Measurements from ENCODE around the gene LUZP2.
"Not testable (repeated sequence)": the region's sequence is repeated elsewhere in the genome, so short reads cannot be mapped to it uniquely, and the experiment has no call there.

LUZP2 gene

DNA sequence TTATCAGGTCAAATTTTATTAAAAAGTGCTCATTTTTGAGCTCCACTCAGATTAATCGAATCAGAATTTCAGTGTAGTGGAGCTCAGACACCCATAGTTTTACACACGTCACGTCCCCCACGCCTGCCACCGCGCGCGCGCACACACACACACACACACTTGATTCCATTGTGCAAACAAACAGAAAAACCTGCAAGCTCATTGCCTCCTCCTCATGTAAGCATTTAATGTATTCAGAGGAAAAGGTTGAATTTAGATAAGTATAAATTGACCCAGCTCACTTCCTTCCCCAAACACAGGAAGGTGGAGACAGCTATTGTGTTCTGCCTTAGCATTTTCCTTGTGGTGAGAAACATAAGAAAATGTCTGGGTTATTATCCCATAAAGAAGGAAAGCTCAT, 336.7 kb downstream of the LUZP2 start:
- no peak for DNase-seq

DNA sequence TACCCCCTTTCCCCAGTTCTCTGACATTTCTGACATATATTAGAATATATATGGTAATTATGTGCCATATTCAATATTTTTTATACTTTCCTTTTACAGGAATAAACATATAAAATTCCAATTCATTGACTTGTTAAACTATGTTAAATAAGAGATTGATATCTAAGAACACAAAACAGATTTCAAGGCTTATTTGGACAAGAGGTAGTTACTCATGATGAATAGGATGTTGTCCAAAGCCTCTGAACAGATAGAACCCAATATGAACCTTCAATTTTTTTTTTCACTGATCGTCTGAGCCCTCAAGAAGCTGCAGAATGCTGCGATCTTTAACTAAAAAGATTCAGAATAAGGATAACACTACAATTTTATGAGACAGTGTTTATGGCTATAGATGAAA, 340.3 kb downstream of the LUZP2 start:
- no peak for DNase-seq

DNA sequence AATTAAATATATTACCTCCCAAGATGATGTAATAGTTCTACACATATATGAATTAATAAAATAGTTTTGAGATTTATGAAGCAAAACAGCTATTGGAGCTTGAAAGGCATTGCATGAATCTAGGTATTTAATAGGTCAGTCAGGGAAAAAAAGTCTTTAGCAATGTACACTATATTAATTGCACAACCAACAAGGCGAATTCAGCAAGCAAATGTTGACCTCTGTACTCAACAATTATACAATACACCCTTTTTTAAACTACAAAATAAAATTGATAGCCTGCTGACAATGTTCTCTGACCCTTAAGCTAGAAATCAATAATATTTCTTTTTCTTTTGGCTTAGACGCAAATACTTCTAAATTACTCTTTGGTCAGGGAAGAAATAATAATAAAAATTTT, 345.5 kb downstream of the LUZP2 start:
- no peak for DNase-seq

DNA sequence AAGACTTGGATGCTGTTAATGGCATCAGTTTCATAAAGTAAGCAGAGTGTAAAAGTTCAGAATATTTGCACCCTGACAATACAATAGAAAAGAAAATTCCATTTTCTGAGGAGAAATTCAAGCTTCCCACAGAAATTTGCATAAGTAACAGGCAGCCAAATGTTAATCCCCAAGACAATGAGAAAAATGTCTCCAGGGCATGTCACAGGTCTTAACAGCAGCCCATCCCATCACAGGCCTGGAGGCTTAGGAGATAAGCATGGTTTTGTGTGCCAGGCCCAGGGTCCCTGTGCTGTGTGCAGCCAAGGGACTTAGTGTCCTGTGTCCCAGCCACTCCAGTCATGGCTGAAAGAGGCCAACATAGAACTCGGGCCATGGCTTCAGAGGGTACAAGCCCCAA, 347.6 kb downstream of the LUZP2 start:
- DNase-seq = no peak

DNA sequence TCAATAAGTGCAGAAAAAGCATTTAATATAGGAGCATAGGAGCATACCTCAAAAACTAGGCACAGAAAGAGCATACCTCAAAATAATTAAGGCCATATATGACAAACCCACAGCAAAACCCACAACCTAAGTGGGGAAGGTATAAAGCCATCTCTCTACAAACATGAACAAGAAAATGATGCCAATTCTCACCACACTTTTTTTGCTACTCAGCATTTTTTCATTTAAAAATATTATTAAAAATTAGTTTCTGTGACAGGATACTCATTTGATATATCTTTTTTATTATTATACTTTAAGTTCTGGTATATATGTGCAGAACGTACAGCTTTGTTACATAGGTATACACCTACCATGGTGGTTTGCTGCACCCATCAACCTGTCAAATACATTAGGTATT, 352.0 kb downstream of the LUZP2 start:
- no peak for DNase-seq

DNA sequence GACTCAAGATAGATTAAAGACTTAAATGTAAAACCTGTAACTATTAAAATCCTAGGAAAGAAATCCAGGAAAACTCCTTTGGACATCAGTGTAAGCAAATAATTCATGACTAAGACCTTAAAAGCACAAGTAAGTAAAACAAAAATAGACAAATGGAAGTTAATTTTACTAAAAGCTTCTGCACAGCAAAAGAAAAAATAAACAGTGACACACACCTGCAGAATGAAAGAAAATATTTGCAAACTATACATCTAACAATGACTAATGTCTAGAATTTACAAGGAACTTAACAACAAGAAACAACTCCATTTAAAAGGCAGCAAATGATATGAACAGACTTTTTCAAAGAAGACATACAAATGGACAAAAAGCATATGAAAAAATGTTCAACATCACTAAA, 359.1 kb downstream of the LUZP2 start:
- DNase-seq = no peak

DNA sequence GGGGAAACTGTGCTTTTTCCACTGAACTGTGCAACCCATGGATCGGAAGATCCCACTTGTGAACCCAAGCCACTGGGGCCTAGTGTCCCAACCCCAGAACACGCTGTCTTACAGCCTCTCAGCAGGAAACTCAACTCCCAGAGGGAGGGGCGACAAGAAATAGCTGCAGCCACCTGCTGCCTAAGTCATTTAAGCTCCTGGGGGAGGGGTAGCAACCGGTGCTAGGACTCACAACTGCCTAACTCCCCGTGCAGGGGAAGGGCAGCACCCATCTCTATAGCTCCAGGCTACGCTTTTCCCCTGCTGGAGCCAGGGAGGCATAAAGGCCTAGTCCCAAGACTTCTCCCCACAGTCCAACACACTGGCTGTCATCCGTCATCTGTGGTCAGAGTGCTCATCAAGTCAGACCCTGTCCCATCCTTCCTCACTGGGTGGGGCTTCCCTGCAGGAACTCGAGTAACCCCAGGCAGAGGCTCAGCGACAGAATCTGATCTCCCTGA, 363.0 kb downstream of the LUZP2 start:
- DNase-seq = no peak

DNA sequence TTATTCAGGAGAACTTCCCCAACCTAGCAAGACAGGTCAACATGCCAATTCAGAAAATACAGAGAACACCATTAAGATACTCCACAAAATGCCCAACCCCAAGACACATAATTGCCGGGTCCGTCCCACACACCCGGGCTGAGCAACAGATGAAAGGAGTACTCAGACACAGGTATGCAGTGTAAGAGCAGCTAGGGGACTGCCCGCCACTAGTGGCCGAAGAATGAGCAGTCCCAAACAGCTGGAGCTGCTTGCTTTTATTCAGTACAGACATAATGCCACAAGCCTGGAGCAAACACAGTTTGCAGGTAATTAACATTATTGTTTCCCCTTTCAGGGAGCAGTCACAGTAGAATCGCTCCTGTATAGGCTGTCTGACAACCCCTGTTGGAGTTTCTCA, 364.6 kb downstream of the LUZP2 start:
- DNase-seq = no peak

DNA sequence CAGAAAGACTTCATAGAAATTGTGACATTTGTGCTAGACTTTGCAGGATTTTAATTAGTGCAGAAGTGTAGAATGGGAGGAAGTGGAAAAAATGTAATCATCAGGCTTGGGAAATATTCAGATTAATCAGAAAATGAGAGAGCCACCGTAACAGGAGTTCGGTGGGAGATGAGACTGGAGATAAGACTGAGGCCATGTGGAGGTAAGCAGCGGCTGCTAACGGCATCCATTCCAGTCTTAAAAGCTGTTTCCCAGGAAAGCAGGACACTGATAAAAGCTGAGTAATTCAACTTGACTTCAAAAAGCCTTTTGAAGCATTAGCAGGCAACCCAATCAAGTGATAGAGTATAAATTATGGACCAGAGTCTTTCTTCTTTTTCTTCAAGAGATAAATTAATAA, 369.9 kb downstream of the LUZP2 start:
- no peak for DNase-seq

DNA sequence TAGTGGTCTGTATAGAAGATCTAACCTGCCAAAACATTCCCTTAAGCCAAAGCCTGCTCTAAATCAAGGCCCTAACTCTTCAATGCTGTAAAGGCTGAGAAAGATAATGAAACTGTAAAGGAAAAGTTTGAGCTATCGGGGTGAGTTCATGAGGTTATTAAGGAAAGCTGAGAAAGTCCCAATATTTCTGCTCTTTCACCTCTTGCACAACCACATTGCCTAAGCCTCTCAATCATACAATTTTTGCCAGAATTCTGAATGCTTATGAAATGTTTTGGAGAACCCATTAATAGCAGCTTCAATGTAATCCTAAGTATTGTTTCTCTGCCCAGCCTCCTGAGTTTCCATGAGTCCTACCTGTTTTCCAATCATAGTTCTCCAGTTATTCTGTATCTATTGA, 373.2 kb downstream of the LUZP2 start:
- no peak for DNase-seq

DNA sequence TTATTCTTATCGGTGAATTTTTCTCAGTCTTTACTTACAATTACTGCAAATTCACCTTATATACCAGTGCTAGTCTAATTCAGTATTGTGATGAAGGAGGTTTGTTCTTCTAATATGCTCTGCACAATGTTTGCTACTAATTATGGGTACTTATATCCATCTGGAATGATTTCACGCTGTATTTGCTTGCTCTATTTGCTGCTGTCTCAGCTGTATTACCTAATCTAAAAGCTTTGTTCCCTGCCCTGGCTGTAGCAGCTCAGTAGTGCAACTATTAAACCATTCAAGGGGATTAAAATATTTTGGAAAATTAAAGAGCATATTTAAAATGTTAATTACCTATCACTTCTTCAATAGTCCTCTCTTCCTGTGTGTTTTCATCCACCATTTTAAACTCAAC, 375.3 kb downstream of the LUZP2 start:
- no peak for DNase-seq

DNA sequence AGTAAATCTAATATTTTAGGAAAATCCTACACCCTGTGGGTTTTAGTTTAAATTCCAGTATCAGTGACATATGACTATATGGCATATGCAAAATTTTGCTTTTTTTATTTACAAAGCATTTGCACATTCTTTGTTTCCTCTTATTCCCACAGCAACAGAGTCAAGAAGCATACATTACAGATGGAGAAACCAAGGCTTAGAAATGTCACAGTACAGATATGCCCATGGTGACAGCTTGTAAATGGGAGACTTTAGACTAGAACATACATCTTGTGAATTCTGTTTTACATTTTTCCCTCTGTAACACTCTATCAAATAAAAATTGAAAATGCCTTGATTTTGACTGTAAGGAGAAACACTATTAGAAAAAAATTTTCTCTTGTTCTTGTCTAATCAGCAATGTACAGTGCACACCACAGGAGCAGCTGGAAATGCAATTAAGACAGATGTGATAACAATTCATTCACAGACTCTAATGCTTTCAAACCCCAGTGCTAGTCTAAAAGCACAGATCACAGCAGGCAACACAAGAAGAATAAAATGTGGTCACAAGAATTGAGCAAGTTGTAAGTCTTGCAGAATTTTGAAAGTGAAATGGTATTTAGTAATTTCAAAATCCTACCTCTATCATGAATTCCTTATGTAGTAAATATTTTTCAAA, 375.9 kb downstream of the LUZP2 start:
- no peak for DNase-seq

DNA sequence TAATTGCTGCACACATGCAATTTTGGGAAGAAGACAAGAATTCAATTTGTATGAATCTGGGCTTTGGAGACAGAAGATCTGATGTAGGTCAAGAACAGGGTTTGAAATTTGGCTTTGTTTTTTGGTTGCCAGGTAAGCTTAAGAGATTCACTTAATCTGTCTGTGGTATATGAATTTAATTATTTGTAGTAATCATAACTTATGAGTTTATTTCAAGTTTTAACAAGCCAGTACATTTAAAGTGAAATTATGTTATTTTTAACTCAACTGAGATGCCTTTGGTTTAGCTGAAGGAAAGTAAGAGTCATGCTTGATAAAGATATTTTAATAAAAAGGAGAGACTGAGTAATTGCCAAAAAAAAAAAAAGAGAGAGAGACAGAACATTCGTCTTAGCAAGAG, 384.1 kb downstream of the LUZP2 start:
- no peak for DNase-seq

DNA sequence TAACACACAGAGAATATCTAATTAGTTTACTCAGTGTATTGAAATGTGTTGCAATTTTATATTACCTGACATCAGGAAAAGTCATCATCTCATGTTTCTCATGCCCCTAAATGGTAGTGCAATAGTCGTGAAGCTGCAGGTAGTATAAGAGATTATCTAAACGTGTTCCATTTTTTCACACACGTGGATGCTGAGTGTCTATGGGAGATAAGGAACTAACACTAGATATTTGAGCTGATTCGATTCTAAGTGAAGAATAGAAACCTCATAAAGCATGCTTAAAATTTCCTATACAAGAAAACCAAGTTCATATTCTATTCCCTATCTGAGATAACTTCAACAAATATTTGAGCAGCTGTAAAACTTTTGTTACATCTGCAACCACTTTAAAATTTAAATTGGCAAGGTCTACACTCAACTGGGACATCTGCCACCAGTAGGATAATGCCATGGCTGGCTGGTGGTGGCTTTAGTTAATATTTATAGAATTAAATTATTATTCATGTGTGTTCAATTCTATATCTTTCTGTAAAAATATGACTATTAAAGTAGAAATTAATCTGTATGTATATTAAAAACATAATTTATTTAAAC, 388.8 kb downstream of the LUZP2 start:
- no peak for DNase-seq

DNA sequence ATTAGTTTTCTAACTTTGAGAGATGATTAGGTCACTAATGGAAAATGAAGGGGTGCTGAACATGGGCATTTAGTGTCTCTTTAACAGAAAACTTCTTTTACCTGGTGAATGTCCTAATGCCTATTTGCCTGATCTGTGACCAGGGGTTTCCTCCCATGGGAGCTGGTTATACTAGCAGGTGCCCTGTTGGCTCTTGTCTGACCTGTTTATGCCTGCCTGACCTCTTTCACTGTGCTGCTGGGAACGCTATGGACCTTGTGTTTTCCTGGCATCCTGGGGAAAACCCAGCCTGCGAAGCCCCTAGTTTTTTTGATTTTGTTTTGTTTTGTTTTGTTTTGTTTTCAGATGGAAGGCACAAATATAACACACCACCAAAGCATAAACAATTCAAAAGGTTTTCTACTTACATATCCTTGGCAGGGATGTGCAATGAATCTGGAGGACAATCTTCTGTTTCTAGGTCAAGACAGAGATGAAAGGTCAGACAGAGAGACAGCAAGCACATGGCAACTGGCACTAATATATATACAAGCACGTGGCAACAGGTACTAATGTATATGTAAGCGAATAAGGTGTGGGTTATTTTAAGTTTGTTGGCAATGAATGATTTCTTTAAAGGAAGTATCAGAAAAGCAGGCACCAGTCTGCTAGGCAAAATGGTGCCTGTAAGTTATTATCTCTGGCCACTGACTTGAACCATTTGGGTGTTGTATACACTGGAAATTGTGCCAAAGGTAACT, 390.2 kb downstream of the LUZP2 start:
- DNase-seq = no peak

DNA sequence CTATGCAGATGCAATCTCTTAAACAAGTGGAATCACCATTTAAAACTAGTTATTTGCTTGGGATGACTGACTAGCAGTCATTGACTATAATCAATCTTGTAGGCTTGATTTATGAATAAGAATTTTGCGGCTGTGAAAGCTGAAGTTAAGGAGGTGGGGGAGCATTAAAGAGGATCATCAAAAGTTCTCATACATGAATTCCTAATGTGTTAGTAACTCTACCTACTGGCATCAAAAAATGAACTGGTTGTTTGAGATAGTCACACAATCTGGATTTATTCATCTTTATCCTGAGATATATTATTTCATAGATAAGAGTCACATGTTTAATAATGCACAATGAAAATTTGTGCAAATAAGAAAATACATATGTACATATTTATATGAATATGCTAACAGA, 393.6 kb downstream of the LUZP2 start:
- no peak for DNase-seq

DNA sequence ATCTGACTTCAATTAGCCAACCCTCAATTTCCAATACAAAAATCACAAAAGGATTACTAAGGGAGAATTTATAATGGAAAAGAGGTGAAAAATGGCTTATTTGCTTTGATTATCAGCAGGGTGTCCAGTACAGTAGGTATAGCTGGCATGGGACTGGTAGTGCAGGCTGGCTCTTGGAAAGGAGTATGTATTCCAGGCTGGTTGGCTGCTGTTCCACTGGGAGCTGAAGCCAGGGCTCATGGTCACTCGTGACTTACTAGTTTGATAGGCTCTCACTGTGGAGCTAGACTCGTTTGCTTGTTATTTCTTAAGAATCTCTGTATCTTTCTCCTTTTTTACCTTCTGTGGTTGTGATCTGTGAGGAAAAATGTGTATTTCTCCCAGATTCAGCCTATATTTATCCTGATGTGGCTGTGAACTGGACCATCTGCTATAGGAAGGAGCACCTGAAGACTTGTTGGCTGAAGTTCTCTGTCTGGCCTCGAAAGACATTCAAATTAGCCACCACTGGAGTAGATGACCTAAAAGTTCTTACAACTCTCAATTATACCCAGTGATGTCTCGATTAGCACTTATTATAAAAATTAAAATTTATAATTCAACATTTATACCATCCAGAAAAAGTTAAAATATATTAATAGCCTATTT, 395.1 kb downstream of the LUZP2 start:
- DNase-seq = not testable (repeated sequence)

DNA sequence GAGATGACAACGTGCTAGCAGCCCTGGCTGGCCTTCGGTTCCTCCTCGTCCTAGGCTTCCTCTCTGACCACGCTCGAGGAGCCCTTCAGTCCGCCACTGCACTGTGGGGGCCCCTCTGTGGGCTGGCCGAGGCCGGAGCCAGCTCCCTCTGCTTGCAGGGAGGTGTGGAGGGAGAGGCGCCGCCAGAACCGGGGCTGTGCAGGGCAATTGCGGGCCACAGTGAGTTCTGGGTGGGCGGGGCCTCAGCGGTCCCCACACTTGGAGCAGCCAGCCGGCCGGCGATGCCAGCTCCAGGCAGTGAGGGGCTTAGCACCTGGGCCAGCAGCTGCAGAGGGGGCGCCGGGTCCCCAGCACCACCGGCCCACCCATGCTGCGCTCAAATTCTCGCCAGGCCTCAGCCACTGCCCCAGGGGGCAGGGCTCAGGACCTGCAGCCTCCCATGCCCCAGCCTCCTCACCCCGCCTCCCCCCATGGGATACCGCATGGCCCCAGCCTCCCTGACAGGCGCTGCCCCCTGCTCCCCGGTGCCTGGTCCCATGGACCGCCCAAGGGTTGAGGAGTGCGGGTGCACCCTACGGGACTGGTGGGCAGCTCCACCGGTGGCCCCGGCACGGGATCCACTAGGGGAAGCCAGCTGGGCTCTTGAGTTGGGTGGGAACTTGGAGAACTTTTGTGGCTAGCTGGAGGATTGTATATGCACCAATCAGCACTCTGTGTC, 399.4 kb downstream of the LUZP2 start:
- no peak for DNase-seq

DNA sequence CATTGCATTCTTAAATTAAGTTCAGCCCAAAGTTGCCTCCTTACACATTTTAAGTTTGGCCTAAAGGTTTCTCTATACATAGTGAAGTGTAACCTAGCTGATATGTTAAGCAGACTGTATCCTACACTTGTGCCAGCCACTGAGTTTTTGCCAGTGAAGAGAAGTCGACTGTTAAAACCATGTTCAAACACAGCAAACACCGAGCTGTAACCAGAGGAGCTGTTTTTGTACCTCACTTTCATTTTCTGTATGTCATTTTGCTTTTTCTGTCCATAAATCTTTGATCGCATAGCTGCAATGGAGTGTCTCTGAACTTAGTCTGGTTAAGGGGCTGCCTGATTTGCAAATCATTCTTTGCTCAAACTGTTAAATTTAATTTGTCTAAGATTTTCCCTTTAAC, 403.7 kb downstream of the LUZP2 start:
- DNase-seq = no peak

DNA sequence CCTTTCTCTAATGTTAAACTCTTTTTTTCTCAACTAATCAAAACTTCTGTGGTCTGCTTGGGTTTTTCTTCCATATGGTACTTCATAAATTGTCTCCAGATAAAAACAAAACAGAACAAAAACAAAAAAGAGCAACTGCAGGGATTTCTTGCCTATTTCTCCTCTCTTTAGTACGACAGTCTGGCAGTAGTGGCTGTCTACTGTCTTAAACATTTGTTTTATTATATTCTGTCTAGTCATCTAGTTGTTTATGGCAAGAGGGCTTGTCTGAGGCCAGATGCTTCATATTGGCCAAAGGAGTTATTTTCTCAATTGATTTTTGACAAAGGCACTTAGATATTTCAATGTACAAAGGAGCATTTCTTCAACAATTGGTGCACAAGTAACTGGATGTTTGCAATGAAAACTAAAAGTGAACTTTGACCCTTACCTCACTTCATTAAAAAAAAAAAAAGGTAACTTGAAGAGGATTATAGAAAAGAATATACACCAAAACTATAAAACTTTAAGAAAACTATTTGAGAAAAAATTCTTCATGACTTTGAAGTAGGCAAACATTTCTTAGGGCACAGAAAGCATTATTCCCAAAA, 404.2 kb downstream of the LUZP2 start:
- DNase-seq = no peak

DNA sequence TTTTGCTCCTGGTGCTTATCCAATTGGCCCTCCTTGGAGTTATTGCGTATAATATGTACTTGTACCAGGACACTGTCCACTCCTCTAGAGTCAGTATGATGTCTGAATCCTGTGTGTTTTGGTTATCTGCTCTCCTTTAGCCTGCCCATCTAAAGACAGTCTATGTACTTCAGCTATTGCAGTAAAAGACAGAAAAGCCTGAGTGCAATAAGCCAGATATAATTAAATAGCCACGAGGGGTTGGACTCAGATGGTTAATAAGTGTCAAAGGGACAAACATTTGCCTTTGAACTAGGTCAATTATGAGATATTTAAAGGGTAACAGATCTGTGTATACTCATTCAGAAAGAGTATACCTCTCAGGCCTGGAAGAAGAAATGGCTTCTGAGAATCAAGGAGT, 406.7 kb downstream of the LUZP2 start:
- no peak for DNase-seq

DNA sequence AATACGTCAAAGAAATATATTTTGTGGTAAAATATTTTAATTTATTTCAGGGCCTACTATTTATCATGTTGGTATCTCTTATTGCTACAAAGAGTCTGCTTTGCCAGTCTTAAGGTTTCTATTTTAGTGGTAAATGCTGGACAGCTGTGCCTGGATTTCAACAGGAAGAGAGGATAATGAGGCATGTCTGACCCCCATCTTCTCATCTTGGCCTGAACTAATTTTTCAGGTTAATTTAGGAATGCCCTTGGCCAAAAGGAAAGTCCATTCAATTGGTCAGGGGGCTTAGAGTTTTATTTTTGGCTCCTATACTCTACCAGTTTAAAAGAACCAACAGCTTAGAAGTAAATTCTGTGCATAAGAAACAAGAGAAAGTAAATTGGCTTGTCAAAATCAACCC, 428.2 kb downstream of the LUZP2 start:
- no peak for DNase-seq

All from inflammatory macrophage (primary cell).